PFSK-1 (cell line): ENCODE data around the gene UGT2B17. TPM values are rescaled to one million over a fixed set of nuclear protein-coding genes. Genes with fewer than 3 reads are reported as not detected.

ENCODE experiments used
- FOXP2 ChIP-seq: optimal IDR thresholded peaks from 2 replicates; pipeline ENCODE3; 2011; ENCODE audit warnings: borderline replicate concordance, control low read depth, inconsistent platforms; ENCODE audit not compliant: insufficient read depth; ENCODE audit errors: extremely low read length, extremely low read depth
- POLR2AphosphoS5 ChIP-seq: IDR thresholded peaks from 2 replicates; pipeline ENCODE4 v1.6.1; 2012; ENCODE audit warnings: low read depth, mild to moderate bottlenecking, control low read depth, low read length, moderate library complexity
- SIN3A ChIP-seq: IDR thresholded peaks from 2 replicates; pipeline ENCODE4 v1.6.1; 2012; ENCODE audit warnings: mild to moderate bottlenecking, low read length, moderate library complexity, borderline replicate concordance; ENCODE audit not compliant: insufficient read depth
- TAF1 ChIP-seq: IDR thresholded peaks from 2 replicates; pipeline ENCODE4 v1.6.1; 2012; ENCODE audit warnings: low read length, control low read depth, borderline replicate concordance; ENCODE audit not compliant: insufficient read depth
- polyA plus RNA-seq: library from polyadenylated mRNA; unstranded; fragments of >200 nt; gene quantifications from one replicate; pipeline ENCODE4 v1.2.1, GENCODE V29; 2012; ENCODE audit warnings: low read depth, missing spikeins; ENCODE audit not compliant: insufficient read length
- TF ChIP-seq, protein P1 (sequence below), 2 experiments: IDR thresholded peaks; 2 replicates each; pipeline versions ENCODE4 v1.6.1 to v1.8.0; 2011 to 2012; ENCODE audit warnings: low read depth in 2 of 2, low read length in 2 of 2, control low read depth in 1 of 2, inconsistent platforms in 1 of 2, mild to moderate bottlenecking in 1 of 2, moderate library complexity in 1 of 2; ENCODE audit not compliant: insufficient read depth in 1 of 2

The UGT2B17 gene
- polyA plus RNA-seq: not detected

GRCh38 chr4:68576272-68577125 lies at the start of gene UGT2B17:
Gene UGT2B17, minus strand, starts transcription at chr4:68576322. Its CDS starts 7,838 bp downstream, at chr4:68568484.
- no peak for TF ChIP-seq POLR2AphosphoS5

DNA sequence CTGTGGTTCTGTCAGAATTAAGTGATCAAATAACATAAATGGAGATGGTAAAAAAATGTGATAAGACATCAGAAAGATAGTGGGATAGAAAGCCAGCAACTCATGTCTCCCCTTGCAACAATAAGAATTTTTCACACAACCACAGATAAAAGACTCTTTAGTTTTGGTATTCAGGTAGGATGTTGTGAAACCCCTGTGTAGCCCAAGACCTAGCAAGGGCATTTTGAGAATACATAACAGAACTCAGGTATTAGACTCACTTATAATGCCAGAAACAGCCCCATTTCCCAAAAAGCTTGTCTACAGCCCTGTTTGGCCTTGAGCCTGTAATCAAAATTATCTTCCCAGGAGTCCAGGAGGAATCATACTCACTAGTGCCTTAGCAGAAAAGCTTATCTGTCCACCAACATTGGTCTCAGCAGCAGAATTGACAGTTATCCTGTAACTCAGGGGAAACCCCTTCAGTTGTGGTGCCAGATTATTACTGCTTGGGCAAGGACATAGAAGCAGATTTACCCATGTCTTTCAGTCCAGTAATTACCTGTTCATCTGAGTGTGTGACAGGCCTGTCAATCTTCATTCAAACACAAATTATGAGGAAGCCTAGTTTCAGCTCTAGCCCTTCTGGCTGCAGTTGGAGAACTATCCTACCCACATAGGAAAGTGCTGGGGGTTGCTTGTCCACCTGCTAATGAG lies 41.0 kb upstream of the UGT2B17 start:
- TF ChIP-seq POLR2AphosphoS5 (no peak), TAF1 (no peak), FOXP2 (no peak), SIN3A (no peak)
- TF ChIP-seq, protein P1, sequence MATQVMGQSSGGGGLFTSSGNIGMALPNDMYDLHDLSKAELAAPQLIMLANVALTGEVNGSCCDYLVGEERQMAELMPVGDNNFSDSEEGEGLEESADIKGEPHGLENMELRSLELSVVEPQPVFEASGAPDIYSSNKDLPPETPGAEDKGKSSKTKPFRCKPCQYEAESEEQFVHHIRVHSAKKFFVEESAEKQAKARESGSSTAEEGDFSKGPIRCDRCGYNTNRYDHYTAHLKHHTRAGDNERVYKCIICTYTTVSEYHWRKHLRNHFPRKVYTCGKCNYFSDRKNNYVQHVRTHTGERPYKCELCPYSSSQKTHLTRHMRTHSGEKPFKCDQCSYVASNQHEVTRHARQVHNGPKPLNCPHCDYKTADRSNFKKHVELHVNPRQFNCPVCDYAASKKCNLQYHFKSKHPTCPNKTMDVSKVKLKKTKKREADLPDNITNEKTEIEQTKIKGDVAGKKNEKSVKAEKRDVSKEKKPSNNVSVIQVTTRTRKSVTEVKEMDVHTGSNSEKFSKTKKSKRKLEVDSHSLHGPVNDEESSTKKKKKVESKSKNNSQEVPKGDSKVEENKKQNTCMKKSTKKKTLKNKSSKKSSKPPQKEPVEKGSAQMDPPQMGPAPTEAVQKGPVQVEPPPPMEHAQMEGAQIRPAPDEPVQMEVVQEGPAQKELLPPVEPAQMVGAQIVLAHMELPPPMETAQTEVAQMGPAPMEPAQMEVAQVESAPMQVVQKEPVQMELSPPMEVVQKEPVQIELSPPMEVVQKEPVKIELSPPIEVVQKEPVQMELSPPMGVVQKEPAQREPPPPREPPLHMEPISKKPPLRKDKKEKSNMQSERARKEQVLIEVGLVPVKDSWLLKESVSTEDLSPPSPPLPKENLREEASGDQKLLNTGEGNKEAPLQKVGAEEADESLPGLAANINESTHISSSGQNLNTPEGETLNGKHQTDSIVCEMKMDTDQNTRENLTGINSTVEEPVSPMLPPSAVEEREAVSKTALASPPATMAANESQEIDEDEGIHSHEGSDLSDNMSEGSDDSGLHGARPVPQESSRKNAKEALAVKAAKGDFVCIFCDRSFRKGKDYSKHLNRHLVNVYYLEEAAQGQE (IDR thresholded peaks at IDR 0.05; ENCODE audit: insufficient read depth in 1 of 2, low read depth in 2 of 2, low read length in 2 of 2): no peak

DNA sequence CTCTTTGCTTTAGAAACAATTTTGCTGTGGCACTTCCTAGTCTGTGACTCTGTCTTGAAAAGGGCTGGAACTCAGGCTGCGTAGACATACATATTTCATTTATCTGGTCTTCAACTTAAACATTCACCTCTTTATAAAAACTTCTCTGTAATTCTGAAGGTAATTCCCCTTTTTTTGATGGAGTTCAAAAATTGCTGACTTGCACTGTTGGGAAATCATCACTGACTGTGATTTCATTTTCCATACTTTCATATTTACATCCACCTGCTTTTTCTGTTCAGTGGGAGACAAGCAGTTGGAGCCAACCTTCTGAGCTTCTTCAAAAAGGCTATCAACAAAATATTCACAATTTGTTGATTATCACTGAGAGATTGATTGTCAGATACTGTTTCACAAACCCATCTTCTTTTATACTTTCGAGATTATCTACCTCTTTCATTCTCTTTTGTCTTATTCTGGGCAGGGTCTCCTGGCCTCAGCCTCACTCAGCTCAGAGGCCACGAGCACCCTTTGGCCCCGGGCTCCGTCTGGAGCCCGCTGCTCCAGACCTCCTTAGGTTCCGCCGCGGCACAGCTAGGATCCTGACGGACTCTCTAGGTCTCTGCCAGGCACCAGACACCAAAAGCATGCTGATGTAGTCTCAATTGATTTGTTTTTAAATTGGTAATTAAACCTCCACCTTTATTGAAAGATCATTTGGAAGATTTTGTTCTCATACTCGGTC lies 39.7 kb upstream of the UGT2B17 start:
- TF ChIP-seq, protein P1 (IDR thresholded peaks at IDR 0.05; ENCODE audit: insufficient read depth in 1 of 2, low read depth in 2 of 2, low read length in 2 of 2): no peak
- TF ChIP-seq SIN3A (no peak), FOXP2 (no peak), POLR2AphosphoS5 (no peak), TAF1 (no peak)

- no peak for TF ChIP-seq SIN3A
- TF ChIP-seq TAF1: no peak
- TF ChIP-seq, protein P1 (IDR thresholded peaks at IDR 0.05; ENCODE audit: insufficient read depth in 1 of 2, low read depth in 2 of 2, low read length in 2 of 2): no peak
Observed at GRCh38 chr4:68613752-68614151, 37.6 kb upstream of the UGT2B17 start.

- TF ChIP-seq, protein P1 (IDR thresholded peaks at IDR 0.05; ENCODE audit: insufficient read depth in 1 of 2, low read depth in 2 of 2, low read length in 2 of 2): no peak
- TF ChIP-seq TAF1: no peak
Observed at GRCh38 chr4:68606240-68606639, 30.1 kb upstream of the UGT2B17 start.
